Measurements from ENCODE around the gene MESP2. TPM values are rescaled to one million over a fixed set of nuclear protein-coding genes. Genes with fewer than 3 reads are reported as not detected.

The MESP2 gene
- total RNA-seq, 2 donors from 2014 or later = not detected

- Mint-ChIP-seq H3K27me3 (ENCODE audit: low read depth) (peaks cover 24% of the 10 kb centered on the region), H3K4me3 (no peak overlapping the region), H3K27ac (no peak overlapping the region), H3K9me3 (no peaks in the 10 kb centered on the region), H3K36me3 (ENCODE audit: insufficient read depth in 2 of 2) (peaks cover 2 to 11% of the 10 kb centered on the region in 2 donors), H3K4me1 (ENCODE audit: low read depth) (peaks cover 7% of the 10 kb centered on the region)
- no peak for DNase-seq
- no peak for ATAC-seq (replicated peaks in 1 of 2)
Measured at GRCh38 chr15:89812011-89812846, 36.1 kb downstream of the MESP2 start.

GRCh38 chr15:89812847-89813320, 36.8 kb downstream of the MESP2 start:
- H3K9me3 Mint-ChIP-seq = no peaks in the 10 kb centered on the region
- no peak for ATAC-seq (replicated peaks in 1 of 2)
- peaks cover 30% of the 10 kb centered on the region for H3K27me3 Mint-ChIP-seq (ENCODE audit: low read depth)
- H3K4me3 Mint-ChIP-seq = no peak overlapping the region
- no peak overlapping the region for H3K27ac Mint-ChIP-seq
- DNase-seq = no peak
- H3K36me3 Mint-ChIP-seq (ENCODE audit: insufficient read depth in 2 of 2) = peaks cover 2 to 11% of the 10 kb centered on the region in 2 donors
- peaks cover 7% of the 10 kb centered on the region for H3K4me1 Mint-ChIP-seq (ENCODE audit: low read depth)

- Mint-ChIP-seq H3K4me3 (peak overlapping the region; percentile 55 to 60), H3K27me3 (ENCODE audit: low read depth) (peaks cover 36% of the 10 kb centered on the region), H3K36me3 (ENCODE audit: insufficient read depth in 2 of 2) (peaks cover 2 to 11% of the 10 kb centered on the region in 2 donors), H3K4me1 (ENCODE audit: low read depth) (peaks cover 7% of the 10 kb centered on the region), H3K27ac (no peak overlapping the region), H3K9me3 (no peaks in the 10 kb centered on the region)
- ATAC-seq (replicated peaks in 1 of 2) (no peak), DNase-seq (no peak)
Measured at GRCh38 chr15:89813381-89814111, 37.4 kb downstream of the MESP2 start.

GRCh38 chr15:89814112-89814742, 38.1 kb downstream of the MESP2 start:
- ATAC-seq (replicated peaks in 1 of 2) = peak in 1 of 2 donors; percentile 44
- H3K36me3 Mint-ChIP-seq (ENCODE audit: insufficient read depth in 2 of 2) = peaks cover 2 to 11% of the 10 kb centered on the region in 2 donors
- no peaks in the 10 kb centered on the region for H3K9me3 Mint-ChIP-seq
- DNase-seq = no peak
- peaks cover 7% of the 10 kb centered on the region for H3K4me1 Mint-ChIP-seq (ENCODE audit: low read depth)
- H3K27me3 Mint-ChIP-seq (ENCODE audit: low read depth) = peaks cover 36% of the 10 kb centered on the region
- peak overlapping the region; percentile 55 to 60 for H3K4me3 Mint-ChIP-seq
- no peak overlapping the region for H3K27ac Mint-ChIP-seq

GRCh38 chr15:89815769-89816168, 39.6 kb downstream of the MESP2 start:
- Mint-ChIP-seq H3K9me3 (no peaks in the 10 kb centered on the region), H3K27me3 (ENCODE audit: low read depth) (peaks cover 41% of the 10 kb centered on the region), H3K4me1 (ENCODE audit: low read depth) (peaks cover 7% of the 10 kb centered on the region), H3K27ac (no peak overlapping the region), H3K4me3 (peak overlapping the region; percentile 82 to 85), H3K36me3 (ENCODE audit: insufficient read depth in 2 of 2) (peaks cover 2 to 11% of the 10 kb centered on the region in 2 donors)
- DNase-seq (no peak), ATAC-seq (replicated peaks in 1 of 2) (no peak)

- no peak for DNase-seq
- Mint-ChIP-seq H3K27ac (no peak overlapping the region), H3K4me3 (no peak overlapping the region), H3K36me3 (ENCODE audit: insufficient read depth in 2 of 2) (peaks cover 2 to 11% of the 10 kb centered on the region in 2 donors), H3K9me3 (no peaks in the 10 kb centered on the region), H3K27me3 (ENCODE audit: low read depth) (peaks cover 51% of the 10 kb centered on the region), H3K4me1 (ENCODE audit: low read depth) (peaks cover 7% of the 10 kb centered on the region)
- ATAC-seq (replicated peaks in 1 of 2) = no peak
Measured at GRCh38 chr15:89817701-89818280, 41.7 kb downstream of the MESP2 start.

GRCh38 chr15:89818287-89818686, 42.2 kb downstream of the MESP2 start:
- peaks cover 2 to 11% of the 10 kb centered on the region in 2 donors for H3K36me3 Mint-ChIP-seq (ENCODE audit: insufficient read depth in 2 of 2)
- no peak for ATAC-seq (replicated peaks in 1 of 2)
- DNase-seq = no peak
- no peaks in the 10 kb centered on the region for H3K9me3 Mint-ChIP-seq
- H3K27ac Mint-ChIP-seq = no peak overlapping the region
- no peak overlapping the region for H3K4me3 Mint-ChIP-seq
- peaks cover 51% of the 10 kb centered on the region for H3K27me3 Mint-ChIP-seq (ENCODE audit: low read depth)
- H3K4me1 Mint-ChIP-seq (ENCODE audit: low read depth) = peaks cover 7% of the 10 kb centered on the region

GRCh38 chr15:89820666-89821611, 44.8 kb downstream of the MESP2 start:
- no peak overlapping the region for H3K4me3 Mint-ChIP-seq
- peaks cover 1 to 5% of the 10 kb centered on the region in 2 donors for H3K36me3 Mint-ChIP-seq (ENCODE audit: insufficient read depth in 2 of 2)
- no peak overlapping the region for H3K27ac Mint-ChIP-seq
- H3K27me3 Mint-ChIP-seq (ENCODE audit: low read depth) = peaks cover 39% of the 10 kb centered on the region
- H3K4me1 Mint-ChIP-seq (ENCODE audit: low read depth) = no peaks in the 10 kb centered on the region
- DNase-seq (no peak), ATAC-seq (replicated peaks in 1 of 2) (peak in 1 of 2 donors; percentile 19)
- H3K9me3 Mint-ChIP-seq = no peaks in the 10 kb centered on the region

GRCh38 chr15:89822026-89822425, 45.9 kb downstream of the MESP2 start:
- Mint-ChIP-seq H3K4me3 (no peak overlapping the region), H3K36me3 (ENCODE audit: insufficient read depth in 2 of 2) (no peaks in the 10 kb centered on the region), H3K9me3 (no peaks in the 10 kb centered on the region), H3K27me3 (ENCODE audit: low read depth) (peaks cover 29% of the 10 kb centered on the region), H3K27ac (no peak overlapping the region), H3K4me1 (ENCODE audit: low read depth) (no peaks in the 10 kb centered on the region)
- DNase-seq (no peak), ATAC-seq (replicated peaks in 1 of 2) (no peak)

- no peak for ATAC-seq (replicated peaks in 1 of 2)
- DNase-seq = no peak
- Mint-ChIP-seq H3K9me3 (no peaks in the 10 kb centered on the region), H3K27me3 (ENCODE audit: low read depth) (peaks cover 24% of the 10 kb centered on the region), H3K27ac (no peak overlapping the region), H3K36me3 (ENCODE audit: insufficient read depth in 2 of 2) (no peaks in the 10 kb centered on the region), H3K4me1 (ENCODE audit: low read depth) (no peaks in the 10 kb centered on the region), H3K4me3 (no peak overlapping the region)
Measured at GRCh38 chr15:89822611-89822950, 46.4 kb downstream of the MESP2 start.

GRCh38 chr15:89822951-89823711, 47.0 kb downstream of the MESP2 start:
- Mint-ChIP-seq H3K36me3 (ENCODE audit: insufficient read depth in 2 of 2) (no peaks in the 10 kb centered on the region), H3K27me3 (ENCODE audit: low read depth) (peaks cover 18% of the 10 kb centered on the region), H3K27ac (no peak overlapping the region), H3K4me1 (ENCODE audit: low read depth) (no peaks in the 10 kb centered on the region), H3K4me3 (no peak overlapping the region), H3K9me3 (no peaks in the 10 kb centered on the region)
- DNase-seq (no peak), ATAC-seq (replicated peaks in 1 of 2) (peak in 1 of 2 donors; percentile 19)
